Peyer's patch (tissue), 4 donors: ENCODE data around the gene ANKLE2.

Experiments used
- POLR2A ChIP-seq, 2 donors: fragments of 450-650 bp; IDR thresholded peaks; one replicate each; pipeline ENCODE4 v1.5.1; 2017; ENCODE audit warnings: antibody characterized with exemption in 2 of 2, mild to moderate bottlenecking in 2 of 2, moderate library complexity in 2 of 2
- TF ChIP-seq, protein P1 (sequence below), 6 experiments: fragments of 450-650 bp in 4 of 6; fragments of 200-600 bp in 2 of 6; sonication (generic) in 1 of 6; IDR thresholded peaks; one replicate each; pipeline ENCODE4 v1.5.1; 2017 to 2019; ENCODE audit warnings: antibody characterized with exemption in 6 of 6, mild to moderate bottlenecking in 3 of 6, moderate library complexity in 1 of 6

DNA sequence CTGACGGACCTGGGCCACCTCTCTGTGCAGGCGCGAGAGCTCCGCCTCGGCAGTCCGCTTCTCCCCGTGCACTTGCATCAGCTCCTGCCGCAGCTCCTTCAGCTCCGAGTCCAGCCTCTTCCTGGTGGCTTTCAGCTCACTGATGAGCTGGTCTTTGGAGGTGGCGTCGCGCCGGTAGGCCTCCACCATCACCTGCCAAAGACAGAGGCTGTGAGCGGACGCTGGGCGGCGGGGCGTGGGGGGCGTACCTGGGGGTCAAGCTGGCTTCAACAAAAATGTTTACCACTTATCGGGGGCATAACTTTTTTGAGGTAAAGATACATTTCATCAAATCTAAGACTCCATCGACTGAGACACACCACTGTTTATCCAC, 27.5 kb upstream of the ANKLE2 start:
- no peak for TF ChIP-seq POLR2A (IDR thresholded peaks at IDR 0.05)
- TF ChIP-seq, protein P1, sequence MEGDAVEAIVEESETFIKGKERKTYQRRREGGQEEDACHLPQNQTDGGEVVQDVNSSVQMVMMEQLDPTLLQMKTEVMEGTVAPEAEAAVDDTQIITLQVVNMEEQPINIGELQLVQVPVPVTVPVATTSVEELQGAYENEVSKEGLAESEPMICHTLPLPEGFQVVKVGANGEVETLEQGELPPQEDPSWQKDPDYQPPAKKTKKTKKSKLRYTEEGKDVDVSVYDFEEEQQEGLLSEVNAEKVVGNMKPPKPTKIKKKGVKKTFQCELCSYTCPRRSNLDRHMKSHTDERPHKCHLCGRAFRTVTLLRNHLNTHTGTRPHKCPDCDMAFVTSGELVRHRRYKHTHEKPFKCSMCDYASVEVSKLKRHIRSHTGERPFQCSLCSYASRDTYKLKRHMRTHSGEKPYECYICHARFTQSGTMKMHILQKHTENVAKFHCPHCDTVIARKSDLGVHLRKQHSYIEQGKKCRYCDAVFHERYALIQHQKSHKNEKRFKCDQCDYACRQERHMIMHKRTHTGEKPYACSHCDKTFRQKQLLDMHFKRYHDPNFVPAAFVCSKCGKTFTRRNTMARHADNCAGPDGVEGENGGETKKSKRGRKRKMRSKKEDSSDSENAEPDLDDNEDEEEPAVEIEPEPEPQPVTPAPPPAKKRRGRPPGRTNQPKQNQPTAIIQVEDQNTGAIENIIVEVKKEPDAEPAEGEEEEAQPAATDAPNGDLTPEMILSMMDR (IDR thresholded peaks at IDR 0.05): no peak
